ENCODE data around the gene WNT3A.

DNA sequence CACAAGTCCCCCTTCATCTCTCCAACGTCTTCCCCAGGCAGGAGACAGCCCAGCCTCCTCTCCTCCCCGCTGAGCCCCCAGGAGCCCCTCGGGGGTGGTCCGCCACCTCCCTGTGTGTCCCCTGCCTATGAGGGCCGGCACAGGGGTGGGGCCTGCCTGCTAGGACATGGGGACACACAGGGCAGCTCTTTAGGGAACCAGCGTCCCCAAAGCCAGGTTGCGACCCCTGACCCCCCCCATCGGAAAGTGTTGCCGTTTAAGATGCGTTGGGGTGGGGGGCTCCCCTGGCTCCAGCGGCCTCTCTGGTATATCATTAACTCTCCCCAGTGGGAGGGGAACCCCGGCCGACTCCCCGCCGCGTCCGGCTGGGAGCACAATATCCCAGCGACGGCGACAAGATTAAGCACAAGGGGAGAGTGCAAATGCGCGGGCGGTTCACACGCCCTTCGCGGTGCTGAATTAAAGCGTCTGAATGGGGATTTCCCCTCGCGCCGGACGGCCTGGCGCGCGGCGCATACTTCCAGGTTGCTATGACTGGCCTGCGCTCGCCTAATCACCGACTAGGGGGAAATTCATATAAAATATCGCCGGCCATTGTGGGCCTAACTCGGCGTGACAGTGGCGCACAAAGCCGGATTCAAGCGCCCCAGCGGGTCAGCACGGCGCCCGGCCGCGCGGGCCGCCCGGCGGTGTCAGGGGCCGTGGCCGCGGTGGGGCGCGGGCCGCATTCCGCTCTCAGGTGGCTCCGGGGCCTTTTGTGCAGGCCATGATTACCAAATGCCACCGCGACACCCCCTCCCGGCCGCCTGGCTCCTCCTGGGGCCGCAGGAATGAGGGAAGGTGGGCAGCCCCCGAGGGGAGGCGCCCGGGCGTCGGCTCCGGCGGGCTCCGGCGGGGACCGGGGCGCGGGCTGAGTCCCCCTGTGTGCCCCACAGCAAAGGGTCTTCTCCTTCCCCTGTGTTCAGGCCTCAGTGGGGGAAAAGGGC is 30.9 kb downstream of the WNT3A start:
- TF ChIP-seq POLR2A (IDR thresholded peaks at IDR 0.05; ENCODE audit: low read depth, low read length) (no peak), POLR2AphosphoS5 (IDR thresholded peaks at IDR 0.05; ENCODE audit: low read depth, low read length) (no peak), TAF1 (IDR thresholded peaks at IDR 0.05; ENCODE audit: low read depth, low read length) (no peak)

Measured in GM12891 (cell line).